GM21447 (cell line): ENCODE measurements around the gene OR52E5.
A peak's percentile ranks its signal among the peaks of the same experiment; 100 is the strongest.

Experiments used
- ATAC-seq: cut with Tn5 transposase; IDR thresholded peaks from one replicate; pipeline ENCODE4 v1.9.1; 2021; ENCODE audit not compliant: unreplicated experiment

OR52E5 gene

GRCh38 chr11:5892908-5893307, at the start of gene OR52E5:
Gene OR52E5, plus strand, starts transcription at chr11:5893208. Its CDS starts 7,569 bp downstream, at chr11:5900777.
- no peak for ATAC-seq

GRCh38 chr11:5846701-5847100, 46.3 kb upstream of the OR52E5 start:
- no peak for ATAC-seq

GRCh38 chr11:5847711-5848110, 45.3 kb upstream of the OR52E5 start:
- ATAC-seq = no peak

- no peak for ATAC-seq
Measured at GRCh38 chr11:5851002-5851401, 42.0 kb upstream of the OR52E5 start.

GRCh38 chr11:5857590-5857989, 35.4 kb upstream of the OR52E5 start, which contains the start of gene OR52E8:
Gene OR52E8, minus strand, starts transcription at chr11:5857690. Its CDS starts 0 bp downstream, at chr11:5857690.
- no peak for ATAC-seq

- no peak for ATAC-seq
Measured at GRCh38 chr11:5865826-5866225, 27.2 kb upstream of the OR52E5 start.

- no peak for ATAC-seq
Measured at GRCh38 chr11:5878564-5878963, 14.4 kb upstream of the OR52E5 start.

- no peak for ATAC-seq
Measured at GRCh38 chr11:5880329-5880728, 12.7 kb upstream of the OR52E5 start, which contains the start of gene OR52E4. Gene OR52E4, plus strand, starts transcription at chr11:5880629. Its CDS starts 3,664 bp downstream, at chr11:5884293.

- no peak for ATAC-seq
Measured at GRCh38 chr11:5881756-5882155, 11.3 kb upstream of the OR52E5 start.

GRCh38 chr11:5887172-5887571, 5.8 kb upstream of the OR52E5 start:
- ATAC-seq = no peak

- ATAC-seq = no peak
Measured at GRCh38 chr11:5887661-5888060, 5.3 kb upstream of the OR52E5 start.

- ATAC-seq = no peak
Measured at GRCh38 chr11:5891216-5891800, 1.7 kb upstream of the OR52E5 start.

- ATAC-seq = no peak
Measured at GRCh38 chr11:5899534-5899933, 6.5 kb downstream of the OR52E5 start.

- ATAC-seq = no peak
Measured at GRCh38 chr11:5910540-5910939, 17.5 kb downstream of the OR52E5 start.

- peak; percentile 86 for ATAC-seq
Measured at GRCh38 chr11:5922749-5923426, 29.9 kb downstream of the OR52E5 start.

- ATAC-seq = peak; percentile 48
Measured at GRCh38 chr11:5923427-5923776, 30.4 kb downstream of the OR52E5 start.

- no peak for ATAC-seq
Measured at GRCh38 chr11:5923794-5924193, 30.8 kb downstream of the OR52E5 start.

- no peak for ATAC-seq
Measured at GRCh38 chr11:5928271-5928670, 35.3 kb downstream of the OR52E5 start.

- no peak for ATAC-seq
Measured at GRCh38 chr11:5928811-5929210, 35.8 kb downstream of the OR52E5 start.

GRCh38 chr11:5929571-5930368, 36.8 kb downstream of the OR52E5 start:
- no peak for ATAC-seq

GRCh38 chr11:5930614-5931013, 37.6 kb downstream of the OR52E5 start:
- no peak for ATAC-seq

GRCh38 chr11:5931061-5931460, 38.1 kb downstream of the OR52E5 start:
- ATAC-seq = no peak
